ENCODE data around the gene NLRP4.

Gene NLRP4

DNA sequence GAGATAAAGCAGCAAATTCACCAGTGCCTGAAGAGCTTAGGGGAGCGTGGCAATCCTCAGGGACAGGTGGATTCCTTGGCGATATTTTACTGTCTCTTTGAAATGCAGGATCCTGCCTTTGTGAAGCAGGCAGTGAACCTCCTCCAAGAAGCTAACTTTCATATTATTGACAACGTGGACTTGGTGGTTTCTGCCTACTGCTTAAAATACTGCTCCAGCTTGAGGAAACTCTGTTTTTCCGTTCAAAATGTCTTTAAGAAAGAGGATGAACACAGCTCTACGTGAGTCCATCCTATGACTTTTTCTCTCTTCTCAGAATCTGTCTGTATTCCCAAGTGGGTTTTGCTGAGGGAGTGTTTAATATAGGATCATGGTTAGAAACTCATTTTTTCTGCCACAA is 22.6 kb downstream of the NLRP4 start:
- intact Hi-C loops (cut with DNase I; ENCODE audit: low total_unique reads): no loop called here

DNA sequence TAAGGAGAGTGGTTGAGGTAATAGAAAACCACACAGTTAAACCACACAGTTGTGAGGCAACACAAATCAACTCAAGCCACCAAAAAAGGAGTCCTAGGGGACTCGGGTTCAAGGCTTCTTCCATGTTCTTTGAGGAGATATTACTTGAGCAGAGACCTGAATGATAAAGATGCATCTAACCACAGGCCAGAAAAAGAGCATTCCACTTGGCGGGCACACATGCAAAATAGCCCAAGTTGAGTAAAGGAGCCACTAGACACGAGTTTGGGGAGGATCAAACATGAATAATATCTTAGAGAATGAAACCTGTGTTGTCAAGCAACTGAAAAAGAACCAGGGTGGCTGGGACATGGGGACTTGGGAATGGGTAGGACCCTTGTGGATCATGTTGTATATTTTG is 30.2 kb downstream of the NLRP4 start:
- Histone ChIP-seq H3K36me3 (no peaks in the 10 kb centered on the region), H3K4me3 (no peak overlapping the region), H3K27me3 (no peaks in the 10 kb centered on the region), H3K27ac (no peak overlapping the region), H3K9me3 (no peaks in the 10 kb centered on the region), H3K4me1 (no peaks in the 10 kb centered on the region)
- intact Hi-C loops (cut with DNase I; ENCODE audit: low total_unique reads): loop anchor here (5.0 kb wide), 1 partner anchor 1581 kb away; no protein-coding TSS in a partner anchor
- TF ChIP-seq, protein P1, sequence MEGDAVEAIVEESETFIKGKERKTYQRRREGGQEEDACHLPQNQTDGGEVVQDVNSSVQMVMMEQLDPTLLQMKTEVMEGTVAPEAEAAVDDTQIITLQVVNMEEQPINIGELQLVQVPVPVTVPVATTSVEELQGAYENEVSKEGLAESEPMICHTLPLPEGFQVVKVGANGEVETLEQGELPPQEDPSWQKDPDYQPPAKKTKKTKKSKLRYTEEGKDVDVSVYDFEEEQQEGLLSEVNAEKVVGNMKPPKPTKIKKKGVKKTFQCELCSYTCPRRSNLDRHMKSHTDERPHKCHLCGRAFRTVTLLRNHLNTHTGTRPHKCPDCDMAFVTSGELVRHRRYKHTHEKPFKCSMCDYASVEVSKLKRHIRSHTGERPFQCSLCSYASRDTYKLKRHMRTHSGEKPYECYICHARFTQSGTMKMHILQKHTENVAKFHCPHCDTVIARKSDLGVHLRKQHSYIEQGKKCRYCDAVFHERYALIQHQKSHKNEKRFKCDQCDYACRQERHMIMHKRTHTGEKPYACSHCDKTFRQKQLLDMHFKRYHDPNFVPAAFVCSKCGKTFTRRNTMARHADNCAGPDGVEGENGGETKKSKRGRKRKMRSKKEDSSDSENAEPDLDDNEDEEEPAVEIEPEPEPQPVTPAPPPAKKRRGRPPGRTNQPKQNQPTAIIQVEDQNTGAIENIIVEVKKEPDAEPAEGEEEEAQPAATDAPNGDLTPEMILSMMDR (IDR thresholded peaks at IDR 0.05): no peak
- no peak for DNase-seq

More for the DNA sequence above, 22.6 kb downstream of the NLRP4 start:
- DNase-seq: no peak
- H3K36me3 ChIP-seq: no peaks in the 10 kb centered on the region
- H3K27ac ChIP-seq: no peak overlapping the region
- no peaks in the 10 kb centered on the region for H3K4me1 ChIP-seq
- H3K27me3 ChIP-seq: no peaks in the 10 kb centered on the region
- TF ChIP-seq, protein P1 (IDR thresholded peaks at IDR 0.05): no peak
- H3K9me3 ChIP-seq: peaks cover 0 to 4% (median 0%) of the 10 kb centered on the region in 3 donors
- H3K4me3 ChIP-seq: no peak overlapping the region

DNA sequence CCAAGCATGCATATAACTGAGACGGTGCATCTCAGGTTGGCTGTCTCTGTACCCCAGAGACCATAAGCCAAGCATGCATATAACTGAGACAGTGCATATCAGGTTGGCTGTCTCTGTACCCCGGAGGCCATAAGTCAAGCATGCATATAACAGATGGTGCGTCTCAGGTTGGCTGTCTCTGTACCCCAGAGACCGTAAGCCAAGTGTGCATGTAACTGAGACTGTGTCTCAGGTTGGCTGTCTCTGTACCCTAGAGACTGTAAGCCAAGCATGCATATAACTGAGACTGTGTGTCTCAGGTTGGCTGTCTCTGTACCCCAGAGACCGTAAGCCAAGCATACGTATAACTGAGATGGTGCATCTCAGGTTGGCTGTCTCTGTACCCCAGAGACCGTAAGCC is 30.8 kb downstream of the NLRP4 start:
- DNase-seq: no peak
- Histone ChIP-seq H3K9me3 (no peaks in the 10 kb centered on the region), H3K36me3 (no peaks in the 10 kb centered on the region), H3K27me3 (no peaks in the 10 kb centered on the region), H3K4me3 (no peak overlapping the region), H3K27ac (no peak overlapping the region), H3K4me1 (no peaks in the 10 kb centered on the region)
- TF ChIP-seq, protein P1 (IDR thresholded peaks at IDR 0.05): no peak
- intact Hi-C loops (cut with DNase I; ENCODE audit: low total_unique reads): loop anchor here (5.0 kb wide), 1 partner anchor 1580 kb away; no protein-coding TSS in a partner anchor

DNA sequence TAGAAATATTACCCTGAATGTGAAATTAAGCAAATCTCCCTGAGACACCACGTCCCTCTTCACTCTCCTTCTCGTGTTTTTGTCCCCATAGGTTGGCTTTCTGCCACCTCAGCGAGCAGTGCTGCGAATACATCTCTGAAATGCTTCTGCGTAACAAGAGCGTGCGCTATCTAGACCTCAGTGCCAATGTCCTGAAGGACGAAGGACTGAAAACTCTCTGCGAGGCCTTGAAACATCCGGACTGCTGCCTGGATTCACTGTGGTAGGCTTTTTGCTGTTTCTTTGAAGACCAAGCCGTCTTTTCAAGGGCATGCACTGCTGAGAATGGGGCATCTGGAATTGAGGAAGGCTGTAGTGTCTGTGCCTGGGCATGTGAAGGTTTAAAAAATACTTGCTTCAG is 34.4 kb downstream of the NLRP4 start:
- TF ChIP-seq, protein P1 (IDR thresholded peaks at IDR 0.05): no peak
- H3K4me1 ChIP-seq: no peaks in the 10 kb centered on the region
- H3K27me3 ChIP-seq: no peaks in the 10 kb centered on the region
- no peak for DNase-seq
- no peak overlapping the region for H3K27ac ChIP-seq
- intact Hi-C loops (cut with DNase I; ENCODE audit: low total_unique reads): no loop called here
- no peak overlapping the region for H3K4me3 ChIP-seq
- H3K9me3 ChIP-seq: no peaks in the 10 kb centered on the region
- no peaks in the 10 kb centered on the region for H3K36me3 ChIP-seq

DNA sequence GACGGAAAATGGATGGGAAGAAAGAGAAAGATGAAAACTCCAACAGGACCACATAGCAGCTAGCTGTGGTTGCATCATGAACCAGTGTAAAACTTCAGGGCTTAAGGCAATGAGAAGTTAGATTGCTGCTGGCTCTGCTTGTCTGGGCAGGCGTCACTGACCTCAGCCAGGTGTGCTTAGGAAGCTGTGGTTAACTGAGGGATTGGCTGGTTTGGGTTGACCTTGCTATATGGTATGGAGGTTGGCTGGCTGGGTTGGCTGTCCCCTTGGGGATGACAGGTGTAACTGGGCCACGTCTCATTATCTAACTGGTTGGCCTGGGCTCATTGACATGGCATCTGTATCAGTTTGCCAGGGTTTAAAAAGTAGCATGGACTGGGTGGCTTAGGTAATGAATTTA is 40.9 kb downstream of the NLRP4 start:
- Histone ChIP-seq H3K27me3 (no peaks in the 10 kb centered on the region), H3K4me3 (no peak overlapping the region), H3K9me3 (peaks cover 0 to 8% (median 3%) of the 10 kb centered on the region in 3 donors), H3K27ac (no peak overlapping the region), H3K36me3 (no peaks in the 10 kb centered on the region), H3K4me1 (no peaks in the 10 kb centered on the region)
- intact Hi-C loops (cut with DNase I; ENCODE audit: low total_unique reads): no loop called here
- no peak for DNase-seq
- TF ChIP-seq, protein P1 (IDR thresholded peaks at IDR 0.05): no peak

DNA sequence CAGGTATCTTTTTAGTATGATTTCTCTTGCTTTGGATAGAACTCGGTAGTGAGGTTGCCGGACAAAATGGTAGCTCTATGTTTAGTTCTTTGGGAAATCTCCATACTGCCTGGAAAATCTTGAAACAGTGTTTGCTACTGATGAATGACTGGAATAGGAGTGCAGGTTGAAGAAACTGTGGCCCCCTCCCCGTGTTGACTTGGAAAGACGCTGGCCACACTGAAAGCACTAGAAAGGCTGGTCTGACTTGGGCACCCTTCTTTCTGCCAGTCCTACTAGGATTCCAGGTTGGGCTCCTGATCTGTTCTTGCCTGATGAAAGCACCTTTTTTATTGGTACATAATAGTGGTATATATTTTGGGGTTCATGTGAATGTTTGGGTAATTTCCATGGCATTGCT is 46.3 kb downstream of the NLRP4 start:
- intact Hi-C loops (cut with DNase I; ENCODE audit: low total_unique reads): no loop called here
- no peak overlapping the region for H3K4me3 ChIP-seq
- TF ChIP-seq, protein P1 (IDR thresholded peaks at IDR 0.05): no peak
- H3K9me3 ChIP-seq: peaks cover 0 to 8% (median 3%) of the 10 kb centered on the region in 3 donors
- DNase-seq: no peak
- no peaks in the 10 kb centered on the region for H3K36me3 ChIP-seq
- no peaks in the 10 kb centered on the region for H3K27me3 ChIP-seq
- no peaks in the 10 kb centered on the region for H3K4me1 ChIP-seq
- no peak overlapping the region for H3K27ac ChIP-seq

All from tibial artery (tissue), 4 donors.